ENCODE measurements around the gene ARID1A. TPM values are rescaled to one million over a fixed set of nuclear protein-coding genes. Genes with fewer than 3 reads are reported as not detected.
A peak's percentile ranks its signal among the peaks of the same experiment; 100 is the strongest.

Gene ARID1A
- total and polyA plus RNA-seq, 12 donors: 11.3 to 90.3 (median 51.1) TPM

- 0% methylated on average over 6 to 98 of the region's 98 CpGs for WGBS, 4 donors
- H3K4me1 ChIP-seq (replicated peaks in 1 of 2): peaks cover 48 to 61% of the 10 kb centered on the region in 2 donors
These were observed 1.0 kb downstream of the ARID1A start for GRCh38 chr1:26696654-26697430.

DNA sequence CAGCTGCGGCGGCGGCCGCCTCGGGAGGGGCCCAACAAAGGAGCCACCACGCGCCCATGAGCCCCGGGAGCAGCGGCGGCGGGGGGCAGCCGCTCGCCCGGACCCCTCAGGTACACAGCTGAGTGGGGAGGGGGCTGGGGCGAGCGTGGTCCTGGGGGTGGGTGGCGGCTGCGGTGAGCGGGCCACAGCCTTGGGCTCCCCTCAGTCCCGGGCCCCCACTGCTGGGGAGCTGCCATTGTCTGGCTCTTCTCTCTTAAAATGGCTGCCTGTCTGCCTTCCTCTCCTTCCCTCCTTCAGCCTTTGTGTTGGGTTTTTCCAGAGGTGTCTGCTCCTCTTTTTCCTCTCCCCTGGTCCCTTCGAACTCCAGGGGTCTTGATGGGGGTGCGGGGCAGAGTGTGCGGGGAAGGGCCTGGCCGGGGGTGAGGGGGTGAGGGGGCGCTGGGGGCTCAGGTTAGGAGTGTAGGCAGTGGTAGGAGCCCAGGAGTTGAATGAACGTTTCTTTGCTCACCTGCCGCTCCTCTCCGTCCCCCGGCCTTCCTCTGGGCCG lies 1.7 kb downstream of the ARID1A start:
- Histone ChIP-seq H3K27ac (peak overlapping the region; percentile 63 to 100 (median 93)), H3K9me3 (replicated peaks in 1 of 3) (no peaks in the 10 kb centered on the region), H3K4me3 (peak overlapping the region; percentile 59 to 98 (median 80)), H3K36me3 (replicated peaks in 1 of 2) (no peaks in the 10 kb centered on the region), H3K27me3 (no peaks in the 10 kb centered on the region), H3K4me1 (replicated peaks in 1 of 2) (peaks cover 55 to 66% of the 10 kb centered on the region in 2 donors)
- intact Hi-C loops (cut with DNase I): loop anchor here (5.0 kb wide), 1 partner anchor 85 kb away; no protein-coding TSS in a partner anchor
- 0 to 2% (median 0%) methylated on average over 5 to 30 of the region's 30 CpGs; no CpG with 5 or more reads in 1 of the 4 donors for WGBS, 4 donors
- no peak for TF ChIP-seq CTCF (IDR thresholded peaks at IDR 0.05)
- peak in 2 of 7 donors; percentile 13 to 36 for DNase-seq

More at GRCh38 chr1:26696654-26697430, 1.0 kb downstream of the ARID1A start:
- Histone ChIP-seq H3K9me3 (replicated peaks in 1 of 3) (no peaks in the 10 kb centered on the region), H3K4me3 (peak overlapping the region; percentile 59 to 98 (median 80)), H3K27me3 (no peaks in the 10 kb centered on the region), H3K27ac (peak overlapping the region; percentile 63 to 100 (median 93)), H3K36me3 (replicated peaks in 1 of 2) (no peaks in the 10 kb centered on the region)
- peak; percentile 32 to 60 (median 44) for DNase-seq
- TF ChIP-seq CTCF (IDR thresholded peaks at IDR 0.05) (no peak), POLR2A (IDR thresholded peaks at IDR 0.05) (peak in 1 of 2 donors; percentile 13)
- intact Hi-C loops (cut with DNase I): loop anchor here (5.0 kb wide), 1 partner anchor 85 kb away; no protein-coding TSS in a partner anchor

DNA sequence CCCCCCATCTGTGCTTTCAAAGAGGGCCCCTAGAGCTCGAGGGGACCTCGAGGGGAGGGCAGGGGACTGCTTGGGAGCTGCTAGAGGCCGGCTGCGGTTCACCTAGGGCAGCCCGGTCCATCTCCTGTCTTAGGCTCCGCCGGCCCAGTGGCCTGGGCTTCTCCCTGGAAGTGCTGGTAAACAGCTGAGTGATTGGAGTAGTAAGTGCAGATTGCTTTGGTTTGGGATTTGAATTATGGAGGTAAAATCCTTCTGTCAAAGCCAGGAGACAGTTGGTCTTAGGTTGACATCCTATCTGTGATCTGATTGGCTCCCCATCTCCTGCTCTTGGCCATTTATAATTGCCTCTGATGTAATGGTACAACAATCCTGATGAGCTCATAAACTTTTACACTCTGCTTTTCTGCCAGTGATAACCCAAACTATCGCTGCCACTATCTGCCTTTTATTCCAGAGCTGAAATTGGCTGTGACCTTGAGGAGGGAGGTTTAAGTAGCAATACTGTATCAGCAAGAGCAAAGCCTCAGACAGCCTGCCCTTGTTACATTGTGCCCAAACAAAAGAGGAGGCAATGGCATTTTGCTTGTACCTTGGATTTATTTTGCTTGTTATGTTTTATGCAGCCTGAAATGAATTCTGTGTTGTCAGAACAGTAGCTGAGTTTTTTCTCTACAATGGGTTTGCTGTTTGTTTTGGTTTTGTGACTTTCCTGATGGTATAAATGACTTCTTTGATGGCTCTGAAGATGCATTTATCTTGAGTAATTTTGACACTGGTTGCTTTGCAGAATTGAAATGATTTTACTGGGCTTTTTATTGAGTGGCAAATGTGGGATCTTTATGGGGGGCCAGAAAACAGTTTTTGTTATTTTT lies 2.4 kb downstream of the ARID1A start:
- WGBS, 4 donors: 0 to 1% (median 0%) methylated on average over 1 to 8 of the region's 8 CpGs

More for the DNA sequence above, 2.4 kb downstream of the ARID1A start:
- peak overlapping the region in 4 of 5 donors; percentile 88 to 100 (median 94) for H3K27ac ChIP-seq
- intact Hi-C loops (cut with DNase I): loop anchor here (5.0 kb wide), 1 partner anchor 84 kb away; no protein-coding TSS in a partner anchor
- H3K9me3 ChIP-seq (replicated peaks in 1 of 3): no peaks in the 10 kb centered on the region
- DNase-seq: peak; percentile 54 to 86 (median 67)
- TF ChIP-seq POLR2A (IDR thresholded peaks at IDR 0.05) (peak; percentile 20 to 91), CTCF (IDR thresholded peaks at IDR 0.05) (no peak)
- H3K4me3 ChIP-seq: peak overlapping the region in 3 of 4 donors; percentile 59 to 98 (median 87)
- peaks cover 58 to 71% of the 10 kb centered on the region in 2 donors for H3K4me1 ChIP-seq (replicated peaks in 1 of 2)
- no peaks in the 10 kb centered on the region for H3K36me3 ChIP-seq (replicated peaks in 1 of 2)
- H3K27me3 ChIP-seq: no peaks in the 10 kb centered on the region
